Gastrocnemius medialis (tissue), 4 donors: ENCODE measurements around the gene ZNF341.

ENCODE experiments used
- POLR2A ChIP-seq, 2 donors: fragments of 450-650 bp; IDR thresholded peaks; one replicate each; pipeline ENCODE4 v1.6.1; 2017; ENCODE audit warnings: antibody characterized with exemption in 2 of 2, mild to moderate bottlenecking in 2 of 2, moderate library complexity in 2 of 2
- TF ChIP-seq, protein P1 (sequence below), 5 experiments: fragments of 450-650 bp in 3 of 5; fragments of 200-600 bp in 2 of 5; sonication (generic) in 2 of 5; IDR thresholded peaks in 4 of 5; conservative IDR thresholded peaks in 1 of 5; 1 replicate in 4 of 5; 2 replicates in 1 of 5; pipeline ENCODE4 v1.5.1; 2016 to 2019; ENCODE audit warnings: antibody characterized with exemption in 5 of 5, mild to moderate bottlenecking in 3 of 5, moderate library complexity in 3 of 5

DNA sequence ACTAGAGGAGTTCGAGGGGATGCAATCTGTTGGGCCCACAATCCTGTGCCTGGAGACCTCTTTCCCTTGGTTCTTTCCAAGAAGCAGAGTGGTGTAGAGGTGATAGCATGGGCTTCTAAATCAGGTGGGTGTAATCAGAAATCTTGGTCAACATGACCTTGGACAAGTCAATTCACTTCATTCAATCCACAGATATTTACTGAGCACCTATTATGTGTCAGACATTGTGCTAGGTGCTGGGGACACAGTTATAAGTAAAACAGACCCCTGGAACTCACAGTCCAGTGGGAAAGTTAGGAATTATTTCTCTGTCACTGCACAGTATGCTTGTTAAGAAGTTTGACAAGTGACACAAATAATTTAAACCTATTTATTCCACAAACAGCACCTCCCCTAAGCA lies 42.3 kb upstream of the ZNF341 start:
- TF ChIP-seq, protein P1, sequence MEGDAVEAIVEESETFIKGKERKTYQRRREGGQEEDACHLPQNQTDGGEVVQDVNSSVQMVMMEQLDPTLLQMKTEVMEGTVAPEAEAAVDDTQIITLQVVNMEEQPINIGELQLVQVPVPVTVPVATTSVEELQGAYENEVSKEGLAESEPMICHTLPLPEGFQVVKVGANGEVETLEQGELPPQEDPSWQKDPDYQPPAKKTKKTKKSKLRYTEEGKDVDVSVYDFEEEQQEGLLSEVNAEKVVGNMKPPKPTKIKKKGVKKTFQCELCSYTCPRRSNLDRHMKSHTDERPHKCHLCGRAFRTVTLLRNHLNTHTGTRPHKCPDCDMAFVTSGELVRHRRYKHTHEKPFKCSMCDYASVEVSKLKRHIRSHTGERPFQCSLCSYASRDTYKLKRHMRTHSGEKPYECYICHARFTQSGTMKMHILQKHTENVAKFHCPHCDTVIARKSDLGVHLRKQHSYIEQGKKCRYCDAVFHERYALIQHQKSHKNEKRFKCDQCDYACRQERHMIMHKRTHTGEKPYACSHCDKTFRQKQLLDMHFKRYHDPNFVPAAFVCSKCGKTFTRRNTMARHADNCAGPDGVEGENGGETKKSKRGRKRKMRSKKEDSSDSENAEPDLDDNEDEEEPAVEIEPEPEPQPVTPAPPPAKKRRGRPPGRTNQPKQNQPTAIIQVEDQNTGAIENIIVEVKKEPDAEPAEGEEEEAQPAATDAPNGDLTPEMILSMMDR (IDR thresholded peaks at IDR 0.05 in 4 of 5, conservative IDR thresholded peaks at IDR 0.05 in 1 of 5), result no peak
- no peak for TF ChIP-seq POLR2A (IDR thresholded peaks at IDR 0.05)
